Limb (tissue), 2 donors: ENCODE data around the gene CNNM3.

Experiments
- DNase-seq, 2 donors: peaks; one replicate each; pipeline ENCODE4 v3.0.0-alpha.2; 2016; ENCODE audit errors: extremely low spot score in 2 of 2

CNNM3 gene

DNA sequence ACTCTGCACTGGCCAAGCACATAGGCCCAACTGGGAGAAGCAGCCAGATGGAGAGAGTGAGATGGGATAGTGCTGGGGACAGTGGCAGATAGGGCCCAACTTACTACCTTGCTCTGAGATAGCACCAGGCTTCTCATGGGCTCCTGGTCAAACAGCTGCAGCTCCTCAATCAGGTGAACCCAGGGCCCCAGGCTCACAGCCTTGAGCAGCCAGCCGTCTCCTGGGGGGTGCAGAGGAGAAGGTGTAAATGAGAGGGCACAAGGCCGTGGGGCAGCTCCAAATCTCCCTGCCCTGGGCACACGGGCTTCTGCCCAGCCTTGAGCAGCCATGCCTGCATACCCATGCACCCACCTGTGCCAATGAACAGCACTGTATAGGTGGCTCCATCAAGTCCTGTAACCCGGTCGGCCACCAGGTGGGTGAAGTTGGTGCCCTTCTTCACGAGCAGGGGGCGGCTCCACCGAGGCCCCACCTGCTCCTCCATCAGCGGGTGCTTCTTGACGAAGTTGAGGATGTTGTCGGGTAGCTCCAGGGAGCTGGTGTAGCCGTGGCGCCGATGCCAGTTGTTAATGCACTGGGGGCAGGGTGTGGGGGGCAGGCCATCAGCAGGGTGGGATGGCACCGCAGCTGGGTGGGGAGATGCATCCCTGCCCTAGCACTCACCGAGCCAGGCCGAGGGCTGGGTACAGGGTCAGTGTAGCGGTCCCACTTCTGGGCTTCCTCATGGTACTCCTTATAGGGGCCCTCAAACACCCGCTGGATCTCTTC lies 47.7 kb downstream of the CNNM3 start:
- DNase-seq: peak in 1 of 2 donors; percentile 17

- DNase-seq: peak in 1 of 2 donors; percentile 16
These were observed 48.4 kb downstream of the CNNM3 start for GRCh38 chr2:96864343-96865091.

DNA sequence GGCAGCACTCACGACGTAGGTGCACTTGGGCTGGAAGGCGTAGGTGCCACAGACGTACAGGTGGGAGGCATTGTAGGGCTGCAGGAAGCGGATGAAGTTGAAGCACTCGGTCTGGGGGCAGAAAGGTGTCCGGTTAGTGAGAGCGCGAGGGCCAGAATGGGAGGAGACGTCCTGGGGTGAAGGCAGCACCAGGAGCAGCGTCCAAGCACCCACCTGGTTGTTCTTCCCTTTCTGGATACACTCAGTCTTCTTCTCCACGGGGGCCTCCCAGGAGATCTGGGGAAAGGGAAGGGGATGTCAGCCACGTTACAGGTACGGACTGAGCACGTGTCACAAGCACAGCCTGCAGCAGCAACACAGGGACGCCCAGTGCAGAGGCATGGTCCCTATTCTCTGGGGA lies 49.6 kb downstream of the CNNM3 start:
- DNase-seq: peak in 1 of 2 donors; percentile 19

GRCh38 chr2:96866149-96866548 lies 50.1 kb downstream of the CNNM3 start:
- DNase-seq: peak in 1 of 2 donors; percentile 21

DNA sequence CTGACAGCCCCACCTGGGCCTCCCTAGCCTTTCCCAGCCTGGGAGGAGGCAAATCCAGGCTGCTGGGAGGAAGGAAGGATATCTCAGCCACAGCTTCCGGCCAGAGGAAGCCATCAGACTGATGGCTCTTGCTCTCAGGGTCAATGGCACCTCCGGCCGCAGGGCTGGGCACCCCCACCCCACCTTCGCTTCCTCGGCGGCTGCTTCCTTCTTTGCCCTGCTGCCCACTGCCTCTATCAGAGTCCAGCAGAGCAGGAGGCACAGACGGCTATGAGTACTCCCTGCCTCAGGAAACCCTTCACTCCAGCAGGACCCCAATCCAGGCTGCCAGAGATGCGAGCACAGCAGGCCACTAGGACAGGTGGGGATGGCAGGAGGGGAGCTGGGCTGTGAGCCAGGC lies 50.5 kb downstream of the CNNM3 start:
- no peak for DNase-seq

DNA sequence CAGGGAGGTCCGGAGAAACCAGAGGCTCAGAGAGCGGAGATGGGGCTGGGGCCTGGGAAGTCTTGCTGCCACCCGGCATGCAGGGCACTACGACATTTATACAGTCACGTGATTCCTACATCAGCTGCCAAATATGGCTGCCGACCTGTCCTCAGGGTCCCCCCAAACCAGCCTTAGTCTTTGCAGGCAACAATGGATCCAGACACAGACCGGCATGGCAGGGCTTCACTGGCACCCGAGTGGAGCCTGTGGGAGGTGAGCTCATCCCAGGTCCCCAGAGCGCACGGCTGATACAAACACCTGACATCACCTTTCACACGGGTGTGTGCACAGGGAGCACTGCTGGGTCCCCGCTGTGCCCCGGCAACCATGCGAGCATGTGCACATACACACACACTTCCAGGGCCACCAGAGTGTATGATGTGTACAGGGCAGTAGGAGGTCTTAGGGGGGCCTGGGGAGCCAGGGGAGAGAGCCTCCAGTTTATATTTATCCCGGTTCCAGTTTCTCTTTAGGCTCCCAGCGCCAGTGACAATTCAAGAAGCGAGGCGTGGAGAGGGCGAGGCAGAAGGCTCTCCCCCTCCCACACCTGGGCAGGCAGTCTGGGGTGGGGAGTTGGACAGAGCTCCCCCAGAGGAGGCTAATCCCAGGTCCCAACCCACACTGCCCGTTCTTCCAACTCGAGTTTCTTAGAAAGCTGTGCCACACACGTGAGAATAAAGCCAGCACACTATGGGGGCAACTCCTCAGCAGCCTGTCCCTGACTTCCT lies 51.1 kb downstream of the CNNM3 start:
- peak in 1 of 2 donors; percentile 27 for DNase-seq

- DNase-seq: peak in 1 of 2 donors; percentile 61
These were observed 51.9 kb downstream of the CNNM3 start for GRCh38 chr2:96867756-96868554.

GRCh38 chr2:96868555-96869280 lies 52.6 kb downstream of the CNNM3 start:
- DNase-seq: peak; percentile 81 to 93

DNA sequence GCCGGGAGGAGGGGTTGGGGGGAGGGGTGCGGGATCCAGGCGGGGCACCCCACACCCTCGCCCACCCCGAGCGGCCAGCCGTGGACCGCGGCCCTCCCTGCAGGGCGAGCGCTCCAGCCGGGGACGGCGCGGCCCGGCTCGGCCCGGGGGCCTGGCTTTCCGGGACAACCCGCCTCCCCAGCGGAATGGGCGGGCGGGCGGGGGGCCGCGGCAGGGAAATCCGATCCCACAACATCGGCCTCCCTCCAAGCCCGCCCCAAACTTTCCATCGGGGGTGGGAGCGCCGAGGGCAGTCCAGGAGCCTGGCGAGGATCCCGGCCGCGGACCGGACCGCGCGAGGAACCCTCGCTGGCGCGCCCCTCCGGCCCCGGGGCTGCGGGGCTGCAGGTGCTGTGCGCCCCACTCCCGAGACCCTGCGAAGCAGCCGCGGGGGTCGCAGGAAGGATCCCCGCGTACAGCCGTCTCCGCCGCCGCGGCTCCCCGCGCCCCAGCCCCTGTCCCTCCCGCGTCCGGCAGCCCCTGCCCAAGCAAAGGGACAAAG lies 53.3 kb downstream of the CNNM3 start:
- DNase-seq: peak; percentile 82 to 92

GRCh38 chr2:96869822-96870625 lies 54.0 kb downstream of the CNNM3 start, which contains the start of gene SEMA4C:
Gene SEMA4C, minus strand, starts transcription at chr2:96870080. Its CDS starts 2,194 bp downstream, at chr2:96867886.
- DNase-seq: peak in 1 of 2 donors; percentile 84

- DNase-seq: peak in 1 of 2 donors; percentile 54
These were observed 54.7 kb downstream of the CNNM3 start for GRCh38 chr2:96870626-96871255.

DNA sequence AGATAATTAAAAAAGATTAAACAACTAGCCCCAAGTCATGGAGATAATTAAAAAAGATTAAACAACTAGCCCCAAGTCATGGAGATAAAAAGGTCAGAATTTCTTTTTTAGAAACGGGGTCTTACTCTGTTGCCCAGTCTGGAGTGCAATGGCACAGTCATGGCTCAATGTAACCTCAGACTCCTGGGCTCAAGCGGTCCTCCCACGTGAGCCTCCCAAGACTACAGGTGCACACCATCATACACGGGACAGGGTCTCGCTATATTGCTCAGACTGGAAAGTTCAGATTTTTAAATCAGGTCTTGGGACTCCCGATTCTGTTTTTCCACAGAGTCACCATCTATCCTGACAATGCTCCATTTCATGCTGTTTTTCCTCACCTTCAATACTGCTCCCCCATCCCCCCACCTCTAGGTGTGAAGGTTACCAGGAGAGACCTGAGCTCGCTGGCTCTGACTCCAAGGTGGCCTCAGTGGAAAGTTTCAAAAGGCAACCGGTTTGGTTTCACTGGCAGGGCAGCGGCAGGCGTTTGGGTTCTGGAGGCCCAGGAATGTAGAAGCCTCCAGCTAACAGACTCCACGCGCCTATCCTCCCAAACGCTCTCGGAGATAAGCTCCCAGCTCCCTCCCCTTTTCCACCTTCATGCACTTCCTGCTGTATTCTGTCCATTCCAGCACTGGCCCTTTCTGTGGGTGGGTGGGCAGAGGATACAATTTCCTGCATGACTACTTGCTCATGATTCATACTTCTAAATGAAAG lies 56.7 kb downstream of the CNNM3 start:
- DNase-seq: no peak

DNA sequence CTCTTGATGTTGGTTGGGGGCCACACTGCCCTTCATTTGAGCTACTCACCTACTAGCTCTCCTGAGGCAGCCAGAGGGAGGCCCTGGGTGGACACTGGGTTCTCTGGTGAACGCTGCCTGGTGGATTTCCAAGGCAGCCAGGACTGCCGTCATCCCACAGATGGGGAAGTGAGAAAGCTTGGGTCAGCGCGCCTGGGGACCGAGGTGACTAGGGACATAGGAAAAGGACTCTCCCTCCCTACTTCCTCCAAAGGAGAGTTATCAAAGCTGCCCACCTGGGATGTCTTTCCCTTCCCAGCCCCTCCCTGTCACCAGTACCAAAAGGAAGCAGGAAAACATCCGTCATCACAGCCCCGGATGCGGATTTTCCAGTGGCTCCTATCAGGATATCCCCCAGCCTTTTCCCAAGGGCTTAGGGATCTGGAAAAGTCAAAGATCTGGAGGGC lies 57.6 kb downstream of the CNNM3 start:
- DNase-seq: no peak

GRCh38 chr2:96874198-96874831 lies 58.2 kb downstream of the CNNM3 start:
- no peak for DNase-seq

- DNase-seq: no peak
These were observed 59.6 kb downstream of the CNNM3 start for GRCh38 chr2:96875498-96876268.

GRCh38 chr2:96876269-96877041 lies 60.4 kb downstream of the CNNM3 start:
- no peak for DNase-seq
